ENCODE measurements around the gene CCDC32.

Gene CCDC32

DNA sequence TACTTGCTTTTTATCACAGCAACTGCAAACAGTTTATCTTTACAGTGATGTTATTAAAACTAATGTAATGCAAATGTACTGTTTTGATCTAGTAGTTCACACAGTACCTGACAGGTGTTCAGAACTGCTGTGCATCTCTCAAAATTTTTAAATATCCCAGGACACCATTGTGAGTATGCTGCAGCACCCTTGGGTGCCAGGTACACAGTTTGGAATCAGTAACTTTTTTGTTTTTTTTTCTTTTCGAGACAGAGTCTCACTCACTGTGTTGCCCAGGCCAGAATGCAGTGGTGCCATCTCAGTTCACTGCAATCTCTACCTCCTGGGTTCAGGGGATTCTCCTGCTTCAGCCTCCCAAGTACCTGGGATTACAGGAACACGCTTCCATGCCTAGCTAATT, 32.2 kb upstream of the CCDC32 start:
- DNase-seq (ENCODE audit: extremely low read depth, low read depth): no peak
- TF ChIP-seq, protein P1, sequence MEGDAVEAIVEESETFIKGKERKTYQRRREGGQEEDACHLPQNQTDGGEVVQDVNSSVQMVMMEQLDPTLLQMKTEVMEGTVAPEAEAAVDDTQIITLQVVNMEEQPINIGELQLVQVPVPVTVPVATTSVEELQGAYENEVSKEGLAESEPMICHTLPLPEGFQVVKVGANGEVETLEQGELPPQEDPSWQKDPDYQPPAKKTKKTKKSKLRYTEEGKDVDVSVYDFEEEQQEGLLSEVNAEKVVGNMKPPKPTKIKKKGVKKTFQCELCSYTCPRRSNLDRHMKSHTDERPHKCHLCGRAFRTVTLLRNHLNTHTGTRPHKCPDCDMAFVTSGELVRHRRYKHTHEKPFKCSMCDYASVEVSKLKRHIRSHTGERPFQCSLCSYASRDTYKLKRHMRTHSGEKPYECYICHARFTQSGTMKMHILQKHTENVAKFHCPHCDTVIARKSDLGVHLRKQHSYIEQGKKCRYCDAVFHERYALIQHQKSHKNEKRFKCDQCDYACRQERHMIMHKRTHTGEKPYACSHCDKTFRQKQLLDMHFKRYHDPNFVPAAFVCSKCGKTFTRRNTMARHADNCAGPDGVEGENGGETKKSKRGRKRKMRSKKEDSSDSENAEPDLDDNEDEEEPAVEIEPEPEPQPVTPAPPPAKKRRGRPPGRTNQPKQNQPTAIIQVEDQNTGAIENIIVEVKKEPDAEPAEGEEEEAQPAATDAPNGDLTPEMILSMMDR (IDR thresholded peaks at IDR 0.05; ENCODE audit: low read depth, low read length, missing control alignments): no peak
- H3K4me3 ChIP-seq (replicated peaks; ENCODE audit: low read depth, low read length): no peak overlapping the region

DNA sequence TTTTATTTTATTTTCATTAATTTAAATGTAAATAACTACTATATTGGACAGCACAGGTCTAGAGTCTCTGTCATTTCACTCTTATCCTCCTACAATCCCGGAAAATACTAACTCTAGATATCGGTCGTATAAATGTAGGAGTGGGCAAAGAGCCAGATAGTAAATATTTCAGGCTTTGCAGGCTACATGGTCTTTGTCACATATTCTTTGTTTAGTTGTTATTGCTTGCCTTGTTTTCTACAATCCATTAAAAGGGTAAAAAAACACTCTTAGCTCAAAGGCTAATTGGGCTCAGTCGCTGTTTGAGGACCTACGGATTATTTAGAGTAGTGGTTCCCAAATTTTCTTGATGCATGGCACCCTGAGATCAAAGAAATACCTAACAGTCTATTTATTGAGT, 30.9 kb upstream of the CCDC32 start:
- peak overlapping the region; percentile 62 for H3K4me3 ChIP-seq (replicated peaks; ENCODE audit: low read depth, low read length)
- DNase-seq (ENCODE audit: extremely low read depth, low read depth): no peak
- TF ChIP-seq, protein P1 (IDR thresholded peaks at IDR 0.05; ENCODE audit: low read depth, low read length, missing control alignments): no peak

DNA sequence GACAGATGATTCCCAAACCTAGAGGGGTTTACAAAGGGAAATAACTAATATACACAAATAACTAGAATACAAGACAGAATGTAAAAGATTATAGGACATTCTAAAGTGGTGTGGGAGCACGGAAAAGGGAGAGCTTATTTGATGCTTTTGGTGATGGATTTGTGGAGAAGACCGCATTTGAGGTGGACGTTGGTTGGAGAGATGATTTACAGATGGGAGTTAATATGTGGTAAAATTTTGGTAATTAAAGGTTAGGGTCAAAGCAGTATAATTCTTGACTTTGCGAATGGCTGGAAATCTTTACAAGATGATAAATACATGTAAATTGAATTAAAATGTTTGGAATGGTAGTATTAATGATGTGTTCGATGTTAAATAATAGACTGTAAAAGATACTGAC, 30.4 kb upstream of the CCDC32 start:
- TF ChIP-seq, protein P1 (IDR thresholded peaks at IDR 0.05; ENCODE audit: low read depth, low read length, missing control alignments): no peak
- DNase-seq (ENCODE audit: extremely low read depth, low read depth): no peak
- peak overlapping the region; percentile 62 for H3K4me3 ChIP-seq (replicated peaks; ENCODE audit: low read depth, low read length)

DNA sequence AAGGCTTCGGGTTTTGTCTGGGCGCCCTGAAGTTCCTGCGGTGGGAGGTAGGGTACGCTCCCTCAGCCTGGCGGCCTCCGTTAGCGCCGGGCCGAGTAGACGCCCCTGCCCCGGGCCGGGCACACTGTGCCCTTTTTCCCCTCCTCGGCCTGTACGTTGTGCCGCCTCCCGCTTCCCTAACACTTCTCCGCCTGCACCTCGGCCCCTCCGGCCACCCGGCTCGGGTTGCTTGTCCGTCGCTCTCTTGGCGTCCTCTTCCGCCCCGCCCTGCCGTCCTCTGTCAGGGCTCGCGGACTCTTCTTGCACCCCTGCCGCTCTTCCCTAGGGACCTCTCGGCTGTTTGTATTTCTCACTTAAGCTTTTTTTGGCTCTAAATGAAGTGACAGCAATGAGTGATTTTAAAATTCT, 29.6 kb upstream of the CCDC32 start:
- DNase-seq (ENCODE audit: extremely low read depth, low read depth): no peak
- TF ChIP-seq, protein P1 (IDR thresholded peaks at IDR 0.05; ENCODE audit: low read depth, low read length, missing control alignments): no peak
- peak overlapping the region; percentile 62 for H3K4me3 ChIP-seq (replicated peaks; ENCODE audit: low read depth, low read length)

DNA sequence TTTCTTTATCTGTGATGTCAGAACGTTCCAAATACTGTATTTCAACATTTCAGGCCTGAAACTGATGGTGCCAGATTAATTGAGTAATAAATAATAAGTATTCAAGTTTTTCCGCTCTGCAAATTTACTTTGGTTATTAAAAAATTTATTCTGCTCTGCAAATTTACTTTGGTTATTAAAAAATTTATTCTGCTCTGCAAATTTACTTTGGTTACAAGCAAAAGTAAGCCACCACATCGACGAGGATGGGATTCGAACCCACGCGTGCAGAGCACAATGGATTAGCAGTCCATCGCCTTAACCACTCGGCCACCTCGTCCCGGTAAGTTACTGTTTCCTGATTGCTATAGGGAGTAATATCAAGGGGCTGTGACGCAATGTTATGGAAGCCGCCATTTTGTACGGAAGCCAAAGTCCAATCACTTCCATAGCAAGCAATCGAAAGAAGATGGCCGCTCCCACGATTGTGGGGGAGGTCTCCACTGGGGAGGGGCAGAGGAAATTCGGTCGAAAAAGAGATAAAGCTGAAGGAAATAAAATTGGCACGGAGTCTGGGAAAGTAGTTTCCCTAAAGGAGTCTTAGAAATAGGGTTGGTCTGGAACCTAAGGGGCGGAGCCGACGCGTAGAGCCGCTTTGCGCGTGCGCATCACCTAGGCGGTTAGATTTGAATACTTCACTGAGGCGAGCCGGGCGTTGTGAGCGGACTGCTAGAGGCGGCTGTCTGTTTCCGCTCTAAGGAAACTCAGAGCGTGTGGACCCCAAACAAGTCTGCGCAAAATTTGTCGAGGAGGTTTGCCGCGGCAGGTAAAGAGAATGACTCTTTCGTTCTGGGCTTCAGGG, 29.0 kb upstream of the CCDC32 start, which contains the start of gene KNL1:
Gene KNL1, plus strand, starts transcription at position 662 of the 841 bp plus-strand sequence. CDS start 8,683 bp downstream, outside the sequence.
- H3K4me3 ChIP-seq (replicated peaks; ENCODE audit: low read depth, low read length): peak within 1 kb of the TSS; percentile 62
- peak; percentile 90 for DNase-seq (ENCODE audit: extremely low read depth, low read depth)
- TF ChIP-seq, protein P1 (IDR thresholded peaks at IDR 0.05; ENCODE audit: low read depth, low read length, missing control alignments): no peak

DNA sequence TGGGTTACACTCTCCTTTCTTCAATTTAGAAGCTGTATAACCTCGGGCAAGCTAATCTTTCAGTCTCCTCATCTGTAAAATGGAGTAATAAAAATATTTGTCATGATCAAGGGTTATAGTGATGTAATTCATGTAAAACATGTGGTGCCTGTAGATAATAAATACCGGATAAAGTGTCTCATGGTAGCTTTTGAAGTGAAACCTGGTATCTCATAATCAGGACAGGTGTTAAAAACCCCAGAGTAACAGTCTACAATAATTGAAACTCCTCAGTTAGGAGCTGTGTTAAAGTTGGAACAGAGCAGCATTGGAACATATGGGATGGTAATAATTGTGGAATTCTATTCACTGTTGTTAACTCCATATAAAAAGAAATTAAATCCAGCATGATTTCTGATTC, 28.3 kb upstream of the CCDC32 start:
- H3K4me3 ChIP-seq (replicated peaks; ENCODE audit: low read depth, low read length): no peak overlapping the region

More for the DNA sequence above, 28.3 kb upstream of the CCDC32 start:
- no peak for DNase-seq (ENCODE audit: extremely low read depth, low read depth)
- TF ChIP-seq, protein P1 (IDR thresholded peaks at IDR 0.05; ENCODE audit: low read depth, low read length, missing control alignments): no peak
